Calu3 (cell line): Measurements from ENCODE around the gene CNKSR3. TPM values are rescaled to one million over a fixed set of nuclear protein-coding genes. Genes with fewer than 3 reads are reported as not detected.

ENCODE experiments used
- BruUV-seq: library from RNA; stranded (reverse); fragments of 400-500 nt; replicated peaks from 2 replicates; lab custom pipeline; 2021; lab: Mats Ljungman, UMichigan
- CTCF ChIA-PET: fragments of 300-600 bp; sonication (Branson Sonifier 250); formaldehyde crosslinking; loops from one replicate; lab custom pipeline; 2022; ENCODE audit warnings: antibody characterized with exemption; lab: Charles Lee
- DNase-seq: peaks from one replicate; pipeline ENCODE4 v3.0.0; 2022
- H3K27ac Mint-ChIP-seq: one replicate; pipeline ENCODE4 v1.8.0; 2022; ENCODE audit warnings: mixed read lengths; ENCODE audit not compliant: unreplicated experiment
- H3K27me3 Mint-ChIP-seq: one replicate; pipeline ENCODE4 v1.8.0; 2022; ENCODE audit warnings: mixed read lengths; ENCODE audit not compliant: unreplicated experiment
- H3K36me3 Mint-ChIP-seq: one replicate; pipeline ENCODE4 v1.8.0; 2022; ENCODE audit warnings: mild to moderate bottlenecking, moderate library complexity, mixed read lengths; ENCODE audit not compliant: insufficient read depth, unreplicated experiment
- H3K4me1 Mint-ChIP-seq: one replicate; pipeline ENCODE4 v1.8.0; 2022; ENCODE audit warnings: mild to moderate bottlenecking, low read depth, mixed read lengths; ENCODE audit not compliant: unreplicated experiment
- H3K4me3 Mint-ChIP-seq: one replicate; pipeline ENCODE4 v1.8.0; 2022; ENCODE audit warnings: mild to moderate bottlenecking, low read depth, moderate library complexity, mixed read lengths; ENCODE audit not compliant: unreplicated experiment
- H3K9me3 Mint-ChIP-seq: one replicate; pipeline ENCODE4 v1.8.0; 2022; ENCODE audit warnings: low read depth, mixed read lengths; ENCODE audit not compliant: unreplicated experiment
- CTCF ChIP-seq: fragments of 200-600 bp; IDR thresholded peaks from one replicate; pipeline ENCODE4 v1.8.0; 2022; ENCODE audit warnings: antibody characterized with exemption; ENCODE audit not compliant: unreplicated experiment
- intact Hi-C: fragments of 100-400 bp; cut with micrococcal nuclease; formaldehyde crosslinking; loops from one replicate; pipeline ENCODE4 v1.10.0; 2022; ENCODE audit not compliant: unreplicated experiment
- total RNA-seq: library from RNA; stranded (reverse); gene quantifications from 2 replicates; pipeline ENCODE4 v1.2.3, GENCODE V29; 2022

CNKSR3 gene
- total RNA-seq, 1 experiment from 2014 or later: 4.0 TPM

GRCh38 chr6:154373971-154374370 is 136.5 kb downstream of the CNKSR3 start:
- no TSS peak for BruUV-seq
- CTCF ChIA-PET: no interaction called here
- DNase-seq: no peak
- H3K27me3 Mint-ChIP-seq: peaks cover 62% of the 10 kb centered on the region
- intact Hi-C loops: loop anchor here (5.0 kb wide), 1 partner anchor 217 kb away; no protein-coding TSS in a partner anchor
- H3K36me3 Mint-ChIP-seq: no peaks in the 10 kb centered on the region
- no peak for TF ChIP-seq CTCF
- no peaks in the 10 kb centered on the region for H3K9me3 Mint-ChIP-seq
- no peak overlapping the region for H3K4me3 Mint-ChIP-seq
- no peak overlapping the region for H3K27ac Mint-ChIP-seq
- no peaks in the 10 kb centered on the region for H3K4me1 Mint-ChIP-seq

- no peak for TF ChIP-seq CTCF
- Mint-ChIP-seq H3K27me3 (peaks cover 49% of the 10 kb centered on the region), H3K4me1 (no peaks in the 10 kb centered on the region), H3K9me3 (no peaks in the 10 kb centered on the region), H3K27ac (no peak overlapping the region), H3K4me3 (no peak overlapping the region), H3K36me3 (no peaks in the 10 kb centered on the region)
- intact Hi-C loops: loop anchor here (5.0 kb wide), 1 partner anchor 214 kb away; no protein-coding TSS in a partner anchor
- no peak for DNase-seq
- CTCF ChIA-PET: interaction anchor here (0.6 to 1.0 kb wide), 2 partner anchors 21 to 282 kb away, joined by 3 read pairs; no protein-coding TSS in a partner anchor
- no TSS peak for BruUV-seq
These were observed 139.2 kb downstream of the CNKSR3 start for GRCh38 chr6:154371281-154371680.

- DNase-seq: peak; percentile 9
- Mint-ChIP-seq H3K27me3 (peaks cover 50% of the 10 kb centered on the region), H3K4me1 (no peaks in the 10 kb centered on the region), H3K9me3 (no peaks in the 10 kb centered on the region), H3K36me3 (no peaks in the 10 kb centered on the region), H3K27ac (no peak overlapping the region), H3K4me3 (no peak overlapping the region)
- no TSS peak for BruUV-seq
- intact Hi-C loops: loop anchor here (5.0 kb wide), 1 partner anchor 213 kb away; no protein-coding TSS in a partner anchor
- peak; percentile 19 for TF ChIP-seq CTCF
- CTCF ChIA-PET: interaction anchor here (0.5 to 1.1 kb wide), 5 partner anchors 93 to 288 kb away, joined by 3 to 5 read pairs (median 3); no protein-coding TSS in a partner anchor
These were observed 139.9 kb downstream of the CNKSR3 start for GRCh38 chr6:154370545-154370944.

GRCh38 chr6:154367839-154368695 is 142.4 kb downstream of the CNKSR3 start:
- DNase-seq: no peak
- BruUV-seq: no TSS peak
- H3K4me3 Mint-ChIP-seq: no peak overlapping the region
- H3K4me1 Mint-ChIP-seq: no peaks in the 10 kb centered on the region
- H3K27ac Mint-ChIP-seq: no peak overlapping the region
- CTCF ChIA-PET: no interaction called here
- no peaks in the 10 kb centered on the region for H3K9me3 Mint-ChIP-seq
- H3K27me3 Mint-ChIP-seq: peaks cover 54% of the 10 kb centered on the region
- no peak for TF ChIP-seq CTCF
- no peaks in the 10 kb centered on the region for H3K36me3 Mint-ChIP-seq
- intact Hi-C loops: no loop called here
